Measurements from ENCODE around the gene OXT. TPM values are rescaled to one million over a fixed set of nuclear protein-coding genes. Genes with fewer than 3 reads are reported as not detected.
"Not testable (repeated sequence)": the region's sequence is repeated elsewhere in the genome, so short reads cannot be mapped to it uniquely, and the experiment has no call there.

Gene OXT
- not detected in 2 replicates for total RNA-seq

DNA sequence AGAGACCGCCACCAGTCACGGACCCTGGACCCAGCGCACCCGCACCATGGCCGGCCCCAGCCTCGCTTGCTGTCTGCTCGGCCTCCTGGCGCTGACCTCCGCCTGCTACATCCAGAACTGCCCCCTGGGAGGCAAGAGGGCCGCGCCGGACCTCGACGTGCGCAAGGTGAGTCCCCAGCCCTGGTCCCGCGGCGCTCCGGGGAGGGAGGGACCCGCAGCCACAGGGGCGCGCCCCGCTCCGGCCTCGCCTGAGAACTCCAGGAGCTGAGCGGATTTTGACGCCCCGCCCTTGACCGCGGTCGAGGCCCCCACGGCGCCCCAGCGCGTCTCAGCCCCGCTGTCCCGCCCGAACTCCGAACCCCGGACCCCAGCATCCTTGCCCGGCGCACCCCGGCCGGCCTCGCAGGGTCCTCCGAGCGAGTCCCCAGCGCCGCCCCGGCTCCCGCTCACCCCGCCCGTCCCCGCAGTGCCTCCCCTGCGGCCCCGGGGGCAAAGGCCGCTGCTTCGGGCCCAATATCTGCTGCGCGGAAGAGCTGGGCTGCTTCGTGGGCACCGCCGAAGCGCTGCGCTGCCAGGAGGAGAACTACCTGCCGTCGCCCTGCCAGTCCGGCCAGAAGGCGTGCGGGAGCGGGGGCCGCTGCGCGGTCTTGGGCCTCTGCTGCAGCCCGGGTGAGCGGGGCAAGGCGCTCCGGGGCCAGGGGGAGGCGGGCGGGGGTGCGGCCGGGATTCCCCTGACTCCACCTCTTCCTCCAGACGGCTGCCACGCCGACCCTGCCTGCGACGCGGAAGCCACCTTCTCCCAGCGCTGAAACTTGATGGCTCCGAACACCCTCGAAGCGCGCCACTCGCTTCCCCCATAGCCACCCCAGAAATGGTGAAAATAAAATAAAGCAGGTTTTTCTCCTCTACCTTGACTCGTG lies at the start of gene OXT:
OXT (plus strand) TSS at position 11 of the 920 bp plus-strand sequence; CDS start at position 47, 36 bp downstream.
- DNase-seq: peak; percentile 31

DNA sequence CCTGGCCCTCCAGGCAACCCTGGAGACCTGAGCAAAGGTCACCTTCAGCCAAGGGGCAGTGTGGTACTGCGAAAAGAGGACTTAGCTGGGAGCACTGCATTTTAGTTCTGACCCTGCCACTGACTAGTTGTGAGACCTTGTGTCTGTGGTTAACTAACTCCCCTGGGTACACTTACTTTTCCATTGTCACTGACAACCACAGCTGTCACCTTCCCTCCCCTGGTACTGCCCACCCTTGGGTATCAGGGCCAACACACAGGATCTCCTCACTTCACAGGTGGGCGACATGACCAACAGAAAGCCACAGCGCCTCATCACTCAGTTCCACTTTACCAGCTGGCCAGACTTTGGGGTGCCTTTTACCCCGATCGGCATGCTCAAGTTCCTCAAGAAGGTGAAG lies 49.6 kb upstream of the OXT start:
- DNase-seq: no peak

DNA sequence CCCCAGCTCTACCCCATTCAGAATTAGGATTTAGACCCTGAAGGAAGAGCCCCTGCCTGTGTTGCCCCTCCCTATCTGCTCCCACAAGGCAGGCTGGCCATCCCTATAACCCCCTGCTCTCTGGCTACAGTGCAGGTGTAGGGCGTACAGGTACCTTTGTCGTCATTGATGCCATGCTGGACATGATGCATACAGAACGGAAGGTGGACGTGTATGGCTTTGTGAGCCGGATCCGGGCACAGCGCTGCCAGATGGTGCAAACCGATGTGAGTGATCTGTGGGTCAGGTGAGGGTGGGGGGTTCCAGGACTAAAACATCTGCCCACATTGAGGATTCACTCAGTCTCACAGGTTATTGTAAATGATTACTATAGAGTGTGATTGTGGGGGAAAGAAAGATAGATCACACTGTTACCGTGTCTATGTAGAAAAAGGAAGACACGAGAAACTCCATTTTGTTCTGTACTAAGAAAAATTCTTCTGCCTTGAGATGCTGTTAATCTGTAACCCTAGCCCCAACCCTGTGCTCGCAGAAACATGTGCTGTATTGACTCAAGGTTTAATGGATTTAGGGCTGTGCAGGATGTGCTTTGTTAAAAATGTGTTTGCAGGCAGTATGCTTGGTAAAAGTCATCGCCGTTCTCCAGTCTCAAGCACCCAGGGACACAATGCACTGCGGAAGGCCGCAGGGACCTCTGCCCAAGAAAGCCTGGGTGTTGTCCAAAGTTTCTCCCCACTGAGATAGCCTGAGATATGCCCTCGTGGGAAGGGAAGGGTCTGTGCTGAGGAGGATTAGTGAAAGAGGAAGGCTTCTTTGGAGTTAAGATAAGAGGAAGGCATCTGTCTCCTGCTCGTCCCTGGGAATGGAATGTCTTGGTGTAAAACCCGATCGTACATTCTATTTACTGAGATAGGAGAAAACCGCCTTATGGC lies 48.6 kb upstream of the OXT start:
- not testable (repeated sequence) for DNase-seq

DNA sequence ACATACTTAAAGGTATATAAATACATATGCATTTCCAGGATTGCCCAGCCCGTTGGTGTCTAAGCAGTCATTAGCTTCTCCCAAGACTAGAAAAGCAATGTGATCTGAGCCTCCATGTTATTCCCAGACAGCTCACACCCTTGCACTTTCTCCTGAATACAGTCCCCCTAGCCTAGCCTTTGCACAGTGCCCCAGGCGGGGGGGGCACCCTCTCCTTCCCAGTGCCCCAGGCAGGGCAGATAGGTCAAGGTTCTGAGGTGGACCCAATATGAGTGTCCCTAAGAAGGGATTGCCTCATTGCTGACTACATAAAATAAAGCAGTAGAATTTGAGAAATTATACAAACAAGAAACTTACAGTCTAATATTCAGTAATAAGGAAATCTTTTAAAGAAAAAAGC lies 43.4 kb upstream of the OXT start:
- no peak for DNase-seq

DNA sequence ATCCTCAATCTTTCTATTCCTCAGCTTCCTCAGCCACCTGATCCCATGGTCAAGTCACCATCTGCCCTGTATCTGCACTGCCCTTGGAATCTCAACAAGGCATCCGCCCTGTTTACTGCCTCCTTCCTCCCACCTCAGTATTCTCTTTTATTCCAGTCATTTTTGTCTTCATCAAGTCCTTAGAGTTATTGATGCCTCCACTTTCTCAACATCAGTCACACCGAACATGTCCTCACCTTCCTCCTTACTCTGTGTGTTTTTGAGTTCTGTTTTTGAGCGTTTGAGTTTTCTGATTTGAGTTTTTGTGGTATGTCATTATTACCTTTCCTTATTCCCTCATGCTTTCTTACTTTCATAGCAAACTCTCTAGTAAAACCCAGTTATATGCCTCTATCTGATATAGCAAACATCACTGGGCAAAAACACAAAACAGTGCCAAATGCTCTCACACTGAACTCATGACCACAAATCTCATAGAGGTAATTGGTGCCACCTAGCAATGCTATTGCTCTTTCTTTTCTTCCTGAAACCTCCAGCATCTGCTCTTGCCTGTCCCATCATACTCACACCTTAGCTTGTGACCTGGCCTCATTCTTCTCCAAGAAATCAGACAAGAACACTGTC lies 39.8 kb upstream of the OXT start:
- no peak for DNase-seq

DNA sequence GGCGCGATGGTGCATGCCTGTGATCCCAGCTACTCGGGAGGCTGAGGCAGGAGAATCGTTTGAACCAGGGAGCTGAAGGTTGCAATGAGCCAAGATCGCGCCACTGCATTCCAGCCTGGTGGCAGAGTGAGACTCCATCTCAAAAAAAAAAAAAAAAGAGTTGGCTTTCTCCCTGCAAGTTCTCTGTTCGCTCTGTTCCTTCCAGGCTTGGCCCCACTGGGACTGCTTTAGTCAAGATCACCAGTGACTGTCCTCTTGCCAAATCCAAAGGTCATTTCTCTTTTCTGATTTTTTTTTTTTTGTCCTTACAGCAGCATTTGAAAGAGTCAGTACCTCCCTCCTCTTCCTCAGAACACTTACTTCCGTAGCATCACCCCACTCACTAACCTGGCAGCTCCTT lies 38.8 kb upstream of the OXT start:
- no peak for DNase-seq

DNA sequence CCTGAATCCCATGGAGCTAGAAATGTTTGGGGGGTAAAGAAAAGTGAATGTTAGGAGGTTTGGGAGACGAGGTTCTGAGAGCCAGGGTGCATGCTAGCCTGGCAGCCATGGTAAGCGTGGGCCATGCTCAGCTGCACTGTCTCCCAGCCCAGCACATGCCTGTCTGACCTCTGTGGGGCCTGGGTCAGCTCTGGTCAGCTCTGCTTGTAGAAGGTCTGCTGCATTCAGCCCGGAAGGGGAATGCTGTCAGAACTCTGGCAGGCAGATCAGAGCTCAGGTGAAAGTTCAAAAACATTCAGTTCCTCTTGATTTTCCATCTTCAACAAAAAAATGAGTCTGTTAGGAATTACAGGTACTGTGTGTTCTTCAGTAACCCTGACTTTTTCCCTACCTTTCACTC lies 33.8 kb upstream of the OXT start:
- no peak for DNase-seq

DNA sequence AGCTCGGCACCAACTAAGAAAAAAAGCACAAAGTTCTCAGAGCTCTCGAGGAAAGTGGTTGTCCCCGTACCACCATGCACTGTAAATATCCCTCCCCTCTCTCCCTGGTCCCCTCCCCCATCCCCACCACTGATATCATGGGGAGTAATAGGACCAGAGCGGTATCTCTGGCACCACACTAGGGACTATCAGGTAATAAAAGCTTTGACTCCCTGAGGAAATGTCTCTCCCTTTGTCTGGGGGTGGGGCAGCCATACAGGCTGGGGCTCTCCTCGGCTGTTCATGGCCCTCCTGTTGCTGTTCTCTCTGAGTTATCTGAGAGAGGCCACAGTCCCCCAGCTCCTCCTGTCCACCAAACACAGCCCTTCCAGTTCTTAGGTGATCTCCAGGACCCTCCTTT lies 33.0 kb upstream of the OXT start:
- no peak for DNase-seq

DNA sequence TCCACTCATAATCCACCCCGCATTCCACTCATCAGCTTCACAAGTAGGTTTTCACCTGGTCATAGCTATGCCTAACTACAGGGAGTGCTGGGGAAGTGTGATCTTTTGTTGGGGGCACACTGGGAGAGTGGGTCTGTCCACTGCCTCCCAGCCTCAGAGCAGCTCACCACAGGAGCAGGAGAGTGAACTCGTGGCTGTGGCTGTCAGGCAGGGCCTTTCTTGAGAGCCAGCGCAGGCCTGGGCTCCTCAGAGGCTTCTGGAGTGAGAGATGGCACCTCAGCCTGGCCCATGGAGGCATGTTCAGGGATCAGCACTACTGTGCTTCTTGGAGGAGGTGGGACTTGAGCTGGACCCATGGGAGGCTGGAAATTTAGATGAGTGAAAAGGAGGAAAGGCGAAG lies 32.0 kb upstream of the OXT start:
- no peak for DNase-seq

DNA sequence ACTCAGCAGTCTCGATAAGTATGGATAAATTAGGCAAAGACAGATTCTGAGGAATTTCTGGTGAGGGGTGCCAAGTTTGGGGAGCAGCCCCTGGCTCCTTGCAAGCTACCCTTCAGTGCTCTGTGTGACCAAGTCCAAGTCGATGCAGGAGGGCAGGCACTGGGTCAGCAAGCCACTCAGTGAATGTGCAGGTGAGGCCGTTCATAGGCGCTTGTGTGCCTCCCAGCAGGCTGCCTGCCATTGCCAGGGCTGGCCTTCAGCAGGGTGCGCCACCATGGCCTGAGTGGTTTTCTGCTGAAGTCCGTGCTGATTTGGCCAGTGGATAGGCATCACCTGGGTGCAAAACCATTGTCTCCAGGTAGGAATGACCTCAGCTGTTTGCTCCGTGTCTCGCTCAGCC lies 31.3 kb upstream of the OXT start:
- DNase-seq: no peak

DNA sequence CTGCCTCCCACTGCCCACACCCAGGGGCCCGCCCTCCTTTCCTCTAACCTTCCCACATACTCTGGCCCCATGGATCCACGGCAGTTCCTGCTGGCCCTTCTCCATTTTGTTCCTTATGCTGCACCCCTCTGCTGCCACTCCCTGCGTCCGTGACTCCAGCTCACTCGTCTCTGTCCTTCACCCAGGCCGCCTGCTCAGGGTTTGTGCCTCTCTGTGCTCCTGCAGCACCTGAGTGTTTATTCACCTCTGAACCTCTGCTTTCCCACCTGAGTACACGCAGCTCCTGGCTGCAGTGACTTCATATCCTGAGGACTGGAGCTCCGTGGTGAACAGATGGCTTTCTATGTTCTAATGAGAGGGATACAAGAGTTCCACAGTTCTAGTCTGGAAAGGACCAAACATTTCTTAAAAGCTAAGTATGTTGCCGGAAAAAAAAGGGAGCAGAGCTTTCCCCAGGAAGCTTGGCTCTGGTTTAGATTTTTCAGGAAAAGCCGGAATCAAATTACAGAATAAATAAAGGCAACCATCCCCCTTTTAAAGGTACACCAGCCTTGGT lies 29.5 kb upstream of the OXT start:
- DNase-seq: peak; percentile 36

DNA sequence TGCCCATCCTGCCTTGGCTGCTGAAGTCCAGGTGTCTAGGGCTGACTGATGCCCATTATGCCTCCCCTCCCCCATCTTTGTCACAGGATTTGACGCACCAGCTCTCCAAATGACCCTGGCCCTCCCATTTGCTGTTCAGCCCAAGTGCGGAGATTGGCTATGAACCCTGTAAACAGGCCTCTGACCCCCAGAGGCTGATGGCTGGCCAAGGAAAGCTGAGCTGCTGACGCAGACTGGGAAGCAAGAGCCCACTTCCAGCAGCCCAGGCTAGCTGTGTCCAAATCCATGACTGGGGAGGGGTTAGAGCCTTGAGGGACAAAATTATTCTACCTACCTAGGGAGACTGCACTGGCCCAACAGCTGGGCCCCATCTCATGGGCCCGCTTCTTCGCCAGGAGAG lies 28.8 kb upstream of the OXT start:
- DNase-seq: no peak

DNA sequence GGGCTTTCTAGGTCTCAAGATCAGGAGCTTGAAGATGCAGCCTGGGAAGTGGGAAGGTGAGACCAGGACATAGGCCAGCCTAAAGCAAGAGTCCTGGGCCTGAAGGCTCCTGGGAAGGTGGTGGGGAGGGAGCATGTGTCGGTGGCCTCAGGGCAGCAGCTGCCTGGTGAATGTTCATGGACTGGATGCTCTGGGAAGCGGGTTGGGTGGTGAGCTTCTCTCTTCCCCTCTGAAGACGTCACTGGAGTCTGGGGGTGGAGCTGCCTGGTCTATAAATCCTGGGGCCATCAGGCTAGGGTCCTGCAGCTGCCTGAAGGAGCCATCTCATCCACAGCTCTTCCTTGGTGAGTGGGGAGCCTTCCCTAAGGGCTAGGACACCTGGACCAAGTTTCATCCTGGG lies 28.1 kb upstream of the OXT start, which contains the start of gene GNRH2:
GNRH2 (plus strand) TSS at position 301 of the 400 bp plus-strand sequence. CDS start 793 bp downstream, outside the sequence.
- DNase-seq: no peak

DNA sequence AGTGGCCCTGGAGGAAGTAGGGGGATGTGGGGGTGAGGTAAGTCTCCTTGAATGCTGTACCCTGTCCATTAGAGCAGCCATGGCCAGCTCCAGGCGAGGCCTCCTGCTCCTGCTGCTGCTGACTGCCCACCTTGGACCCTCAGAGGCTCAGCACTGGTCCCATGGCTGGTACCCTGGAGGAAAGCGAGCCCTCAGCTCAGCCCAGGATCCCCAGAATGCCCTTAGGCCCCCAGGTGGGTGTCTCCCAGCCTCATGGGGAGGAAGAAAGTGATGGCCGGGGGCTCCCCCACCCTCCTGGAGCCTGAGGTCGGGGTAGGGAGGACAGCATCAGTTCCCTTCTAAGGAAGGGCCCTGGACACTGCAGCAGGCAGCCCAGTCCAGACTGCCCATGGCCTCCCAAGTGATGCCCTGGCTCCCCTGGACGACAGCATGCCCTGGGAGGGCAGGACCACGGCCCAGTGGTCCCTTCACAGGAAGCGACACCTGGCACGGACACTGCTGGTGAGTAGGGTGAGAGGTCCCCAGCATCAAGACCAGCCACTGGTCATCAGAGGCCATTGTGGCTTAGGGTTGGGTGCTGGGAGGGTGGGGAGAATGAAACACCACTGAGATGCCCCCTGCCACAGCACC lies 27.0 kb upstream of the OXT start:
- no peak for DNase-seq

DNA sequence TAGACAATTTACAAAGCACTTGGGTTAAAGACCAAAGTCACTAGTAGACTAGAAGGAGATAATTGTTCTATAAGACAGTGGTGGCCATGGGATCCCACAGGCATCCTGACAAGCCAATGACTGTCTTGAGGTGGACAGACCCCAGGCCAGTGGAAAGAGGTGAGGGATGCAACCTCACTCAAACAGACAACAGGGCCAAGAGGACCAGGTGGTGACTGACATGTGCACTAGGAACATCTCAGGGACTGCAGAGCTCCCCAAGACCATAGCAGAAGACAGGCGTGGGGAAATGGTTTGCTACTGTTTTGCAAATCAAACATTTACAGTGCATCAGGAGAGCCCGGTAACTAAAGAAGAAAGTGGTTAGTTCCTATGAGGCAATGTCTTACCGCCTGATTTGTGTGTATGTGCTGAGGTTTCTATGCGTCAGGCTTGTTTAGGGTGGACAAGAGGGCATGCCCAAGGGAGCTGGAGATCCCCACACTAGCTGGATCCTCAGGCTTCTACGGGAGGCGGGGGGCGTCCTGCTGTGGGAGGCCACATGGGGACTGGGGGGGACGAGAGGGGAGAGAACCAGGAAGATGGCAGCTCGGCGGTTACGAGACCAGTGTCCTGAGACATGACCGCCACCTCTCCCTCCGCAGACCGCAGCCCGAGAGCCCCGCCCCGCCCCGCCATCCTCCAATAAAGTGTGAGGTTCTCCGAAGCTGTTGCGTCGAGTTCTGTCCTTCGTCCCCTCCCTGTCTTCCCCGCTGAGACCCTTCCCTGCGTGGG lies 26.2 kb upstream of the OXT start:
- DNase-seq: no peak

DNA sequence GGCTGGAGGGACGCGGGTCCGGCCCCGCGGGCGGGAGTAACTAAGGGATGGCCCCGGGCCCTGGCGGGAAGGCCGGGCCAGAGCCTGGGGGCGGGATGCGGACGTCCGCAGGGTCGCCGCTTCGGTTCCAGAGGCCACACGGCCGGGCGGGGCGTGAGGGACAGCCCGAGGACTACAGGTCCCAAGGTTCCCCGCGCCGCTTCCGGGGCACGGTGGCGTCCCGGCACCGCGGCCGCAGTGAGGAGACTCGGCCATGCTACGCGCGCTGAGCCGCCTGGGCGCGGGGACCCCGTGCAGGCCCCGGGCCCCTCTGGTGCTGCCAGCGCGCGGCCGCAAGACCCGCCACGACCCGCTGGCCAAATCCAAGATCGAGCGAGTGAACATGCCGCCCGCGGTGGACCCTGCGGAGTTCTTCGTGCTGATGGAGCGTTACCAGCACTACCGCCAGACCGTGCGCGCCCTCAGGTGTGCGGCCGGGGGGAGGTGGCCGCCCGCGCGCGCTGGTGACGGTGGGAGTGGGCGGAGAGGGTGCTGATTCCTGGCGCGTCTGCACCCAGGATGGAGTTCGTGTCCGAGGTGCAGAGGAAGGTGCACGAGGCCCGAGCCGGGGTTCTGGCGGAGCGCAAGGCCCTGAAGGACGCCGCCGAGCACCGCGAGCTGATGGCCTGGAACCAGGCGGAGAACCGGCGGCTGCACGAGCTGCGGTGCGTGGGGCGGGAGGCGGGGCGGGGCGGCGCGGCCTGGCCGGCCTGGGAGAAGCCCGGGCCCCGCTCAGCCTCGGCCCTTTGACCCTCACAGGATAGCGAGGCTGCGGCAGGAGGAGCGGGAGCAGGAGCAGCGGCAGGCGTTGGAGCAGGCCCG lies 25.4 kb upstream of the OXT start, which contains the start of gene MRPS26:
MRPS26 (plus strand) TSS at position 237 of the 861 bp plus-strand sequence; CDS start at position 254, 17 bp downstream.
- peak; percentile 89 for DNase-seq

DNA sequence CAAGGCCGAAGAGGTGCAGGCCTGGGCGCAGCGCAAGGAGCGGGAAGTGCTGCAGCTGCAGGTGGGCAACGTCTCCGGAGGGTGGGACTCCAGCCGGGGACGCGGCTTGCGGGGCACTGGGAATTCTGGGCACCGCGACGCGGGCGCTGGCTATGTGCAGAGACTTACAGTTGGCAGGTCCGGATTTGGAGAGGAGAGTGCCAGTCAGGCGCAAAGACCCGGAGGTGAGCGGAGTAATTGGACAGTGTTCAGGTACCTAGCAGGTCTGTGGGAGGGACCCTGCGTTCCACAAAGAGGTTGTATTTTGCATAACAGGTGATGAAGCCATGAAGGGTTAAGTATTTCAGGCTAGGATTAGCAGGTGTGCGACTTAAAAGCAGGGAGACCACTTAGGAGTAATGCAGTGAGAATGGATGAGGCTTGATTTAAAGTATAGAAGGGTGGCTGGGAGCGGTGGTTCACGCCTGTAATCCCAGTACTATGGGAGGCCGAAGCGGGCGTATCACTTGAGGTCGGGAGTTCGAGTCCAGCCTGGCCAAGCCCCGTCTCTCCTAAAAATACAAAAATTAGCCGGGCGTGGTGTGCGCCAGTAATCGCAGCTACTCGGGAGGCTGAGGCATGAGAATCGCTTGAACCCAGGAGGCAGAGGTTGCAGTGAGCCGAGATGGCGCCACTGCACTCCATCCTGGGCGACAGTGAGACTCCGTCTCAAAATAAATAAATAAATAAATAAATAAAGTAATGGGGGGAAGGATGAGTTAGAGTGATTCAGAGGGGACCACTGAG lies 24.6 kb upstream of the OXT start:
- DNase-seq: no peak

DNA sequence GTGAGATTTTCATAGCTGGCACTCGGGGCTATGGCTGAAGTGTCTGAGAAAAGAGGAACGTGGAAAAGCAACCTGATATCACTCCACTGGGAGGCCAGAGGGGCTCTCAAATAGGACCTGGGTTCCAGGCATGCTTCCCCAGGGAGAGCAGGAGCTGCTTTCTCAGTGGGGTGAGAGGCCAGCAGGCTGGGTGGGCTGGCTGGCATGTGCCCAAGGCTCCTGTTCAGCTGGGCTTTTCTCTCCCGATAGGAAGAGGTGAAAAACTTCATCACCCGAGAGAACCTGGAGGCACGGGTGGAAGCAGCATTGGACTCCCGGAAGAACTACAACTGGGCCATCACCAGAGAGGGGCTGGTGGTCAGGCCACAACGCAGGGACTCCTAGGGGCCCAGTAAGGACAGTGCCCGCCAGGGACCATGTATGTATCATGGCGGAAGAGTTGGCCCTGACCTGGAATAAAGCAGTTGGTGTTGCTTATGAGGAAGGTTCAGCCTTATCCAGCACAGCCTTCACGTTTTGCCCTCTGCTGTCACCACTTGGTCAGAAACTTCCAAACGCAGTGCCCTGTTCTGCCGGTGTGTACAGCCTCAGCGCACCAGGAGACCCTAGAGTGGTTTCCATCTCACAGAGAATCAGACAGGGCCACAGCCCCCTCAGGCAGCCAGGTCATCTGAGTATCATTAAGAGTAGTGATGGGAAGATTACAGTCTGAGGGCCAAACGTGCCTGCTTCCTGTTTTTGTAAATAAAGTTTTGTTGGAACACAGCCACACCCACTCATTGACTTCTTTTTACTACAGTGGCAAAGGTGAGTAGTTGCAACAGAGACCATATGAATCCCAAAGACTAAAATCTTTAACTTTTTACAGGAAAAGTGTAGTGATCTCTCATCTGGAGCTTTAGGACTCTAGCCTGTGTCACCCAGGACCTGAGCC lies 23.7 kb upstream of the OXT start:
- DNase-seq: no peak

Data from dermis blood vessel endothelial cell (primary cell).